ENCODE data around the gene MPDZ. TPM values are rescaled to one million over a fixed set of nuclear protein-coding genes. Genes with fewer than 3 reads are reported as not detected.

MPDZ gene
- total RNA-seq, 1 donor from 2014 or later: 31.0 TPM

DNA sequence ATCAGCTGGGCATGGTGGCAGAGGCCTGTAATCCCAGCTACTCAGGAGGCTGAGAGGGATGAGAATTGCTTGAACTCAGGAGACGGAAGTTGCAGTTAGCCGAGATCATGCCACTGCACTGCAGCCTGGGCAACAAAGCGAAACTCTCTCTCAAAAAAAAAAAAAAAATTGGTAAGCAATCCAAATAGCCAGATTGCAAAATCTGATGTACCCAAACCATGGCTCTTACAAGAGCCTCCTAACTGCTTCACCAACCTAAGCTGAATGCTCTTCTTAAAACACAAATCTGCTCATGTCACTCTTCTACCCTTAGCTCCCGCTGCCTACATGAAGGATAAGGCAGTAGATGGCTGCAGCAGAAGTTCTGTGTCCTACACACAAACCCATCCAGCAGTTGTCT, 105.9 kb downstream of the MPDZ start:
- Histone ChIP-seq H4K20me1 (ENCODE audit: insufficient read depth, low read length) (no peaks in the 10 kb centered on the region), H3K4me1 (ENCODE audit: insufficient read depth, low read length) (peaks cover 4% of the 10 kb centered on the region), H3K9me3 (ENCODE audit: insufficient read depth, low read depth, low read length) (no peaks in the 10 kb centered on the region), H3K27ac (ENCODE audit: low read depth, low read length) (no peak overlapping the region), H3K79me2 (ENCODE audit: insufficient read depth, low read length) (no peaks in the 10 kb centered on the region), H3K4me3 (ENCODE audit: insufficient read depth, low read depth, low read length) (no peak overlapping the region), H3K9ac (ENCODE audit: low read length) (no peak overlapping the region), H2AFZ (ENCODE audit: low read depth, low read length) (no peak overlapping the region), H3K4me2 (ENCODE audit: low read length) (no peak overlapping the region), H3K36me3 (ENCODE audit: insufficient read depth, low read length) (no peaks in the 10 kb centered on the region), H3K27me3 (ENCODE audit: insufficient read depth, low read length) (no peaks in the 10 kb centered on the region)
- no peaks in the 10 kb centered on the region for H3K9me3 Mint-ChIP-seq (ENCODE audit: unreplicated experiment)
- no peak overlapping the region for H3K27ac Mint-ChIP-seq (ENCODE audit: unreplicated experiment)
- TF ChIP-seq, protein P1, sequence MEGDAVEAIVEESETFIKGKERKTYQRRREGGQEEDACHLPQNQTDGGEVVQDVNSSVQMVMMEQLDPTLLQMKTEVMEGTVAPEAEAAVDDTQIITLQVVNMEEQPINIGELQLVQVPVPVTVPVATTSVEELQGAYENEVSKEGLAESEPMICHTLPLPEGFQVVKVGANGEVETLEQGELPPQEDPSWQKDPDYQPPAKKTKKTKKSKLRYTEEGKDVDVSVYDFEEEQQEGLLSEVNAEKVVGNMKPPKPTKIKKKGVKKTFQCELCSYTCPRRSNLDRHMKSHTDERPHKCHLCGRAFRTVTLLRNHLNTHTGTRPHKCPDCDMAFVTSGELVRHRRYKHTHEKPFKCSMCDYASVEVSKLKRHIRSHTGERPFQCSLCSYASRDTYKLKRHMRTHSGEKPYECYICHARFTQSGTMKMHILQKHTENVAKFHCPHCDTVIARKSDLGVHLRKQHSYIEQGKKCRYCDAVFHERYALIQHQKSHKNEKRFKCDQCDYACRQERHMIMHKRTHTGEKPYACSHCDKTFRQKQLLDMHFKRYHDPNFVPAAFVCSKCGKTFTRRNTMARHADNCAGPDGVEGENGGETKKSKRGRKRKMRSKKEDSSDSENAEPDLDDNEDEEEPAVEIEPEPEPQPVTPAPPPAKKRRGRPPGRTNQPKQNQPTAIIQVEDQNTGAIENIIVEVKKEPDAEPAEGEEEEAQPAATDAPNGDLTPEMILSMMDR (IDR thresholded peaks at IDR 0.05; ENCODE audit: insufficient read depth, low read depth, low read length): no peak
- TF ChIP-seq EZH2 (IDR thresholded peaks at IDR 0.05; ENCODE audit: insufficient read depth, low read length): no peak
- H3K4me1 Mint-ChIP-seq (ENCODE audit: low read depth, unreplicated experiment): peaks cover 7% of the 10 kb centered on the region
- no peaks in the 10 kb centered on the region for H3K27me3 Mint-ChIP-seq (ENCODE audit: low read depth, unreplicated experiment)
- H3K4me3 Mint-ChIP-seq (ENCODE audit: unreplicated experiment): no peak overlapping the region
- peaks cover 2% of the 10 kb centered on the region for H3K36me3 Mint-ChIP-seq (ENCODE audit: low read depth, unreplicated experiment)
- DNase-seq (ENCODE audit: low read depth) (no peak), FAIRE-seq (no peak)

DNA sequence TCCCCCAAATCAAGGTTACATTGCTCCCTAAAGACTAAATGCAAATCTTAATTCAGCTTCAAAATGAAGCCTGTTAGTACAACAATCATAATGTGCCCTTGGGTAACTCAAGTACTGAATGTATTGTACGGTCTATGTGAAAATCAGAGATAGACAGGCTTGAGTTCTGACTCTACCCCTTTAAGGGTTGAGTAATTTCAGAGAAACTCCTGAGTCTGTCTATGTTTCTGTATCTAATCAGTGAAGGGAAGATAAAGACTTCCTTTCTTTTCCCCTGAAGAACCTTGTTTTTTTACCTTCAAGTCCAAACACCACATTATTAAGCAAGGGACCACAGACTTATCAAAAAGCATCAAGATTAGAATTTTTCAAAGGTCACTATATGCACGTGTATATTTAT, 108.2 kb downstream of the MPDZ start:
- Histone ChIP-seq H4K20me1 (ENCODE audit: insufficient read depth, low read length) (no peaks in the 10 kb centered on the region), H3K4me2 (ENCODE audit: low read length) (no peak overlapping the region), H3K9me3 (ENCODE audit: insufficient read depth, low read depth, low read length) (no peaks in the 10 kb centered on the region), H3K36me3 (ENCODE audit: insufficient read depth, low read length) (peaks cover 3% of the 10 kb centered on the region), H2AFZ (ENCODE audit: low read depth, low read length) (no peak overlapping the region), H3K27me3 (ENCODE audit: insufficient read depth, low read length) (no peaks in the 10 kb centered on the region), H3K9ac (ENCODE audit: low read length) (no peak overlapping the region), H3K79me2 (ENCODE audit: insufficient read depth, low read length) (no peaks in the 10 kb centered on the region), H3K27ac (ENCODE audit: low read depth, low read length) (no peak overlapping the region), H3K4me3 (ENCODE audit: insufficient read depth, low read depth, low read length) (no peak overlapping the region), H3K4me1 (ENCODE audit: insufficient read depth, low read length) (peaks cover 4% of the 10 kb centered on the region)
- H3K4me1 Mint-ChIP-seq (ENCODE audit: low read depth, unreplicated experiment): peaks cover 7% of the 10 kb centered on the region
- H3K27me3 Mint-ChIP-seq (ENCODE audit: low read depth, unreplicated experiment): no peaks in the 10 kb centered on the region
- H3K36me3 Mint-ChIP-seq (ENCODE audit: low read depth, unreplicated experiment): peaks cover 3% of the 10 kb centered on the region
- TF ChIP-seq EZH2 (IDR thresholded peaks at IDR 0.05; ENCODE audit: insufficient read depth, low read length): no peak
- TF ChIP-seq, protein P1 (IDR thresholded peaks at IDR 0.05; ENCODE audit: insufficient read depth, low read depth, low read length): no peak
- no peaks in the 10 kb centered on the region for H3K9me3 Mint-ChIP-seq (ENCODE audit: unreplicated experiment)
- no peak overlapping the region for H3K4me3 Mint-ChIP-seq (ENCODE audit: unreplicated experiment)
- H3K27ac Mint-ChIP-seq (ENCODE audit: unreplicated experiment): no peak overlapping the region
- DNase-seq (ENCODE audit: low read depth) (peak; percentile 55), FAIRE-seq (peak; percentile 23)

DNA sequence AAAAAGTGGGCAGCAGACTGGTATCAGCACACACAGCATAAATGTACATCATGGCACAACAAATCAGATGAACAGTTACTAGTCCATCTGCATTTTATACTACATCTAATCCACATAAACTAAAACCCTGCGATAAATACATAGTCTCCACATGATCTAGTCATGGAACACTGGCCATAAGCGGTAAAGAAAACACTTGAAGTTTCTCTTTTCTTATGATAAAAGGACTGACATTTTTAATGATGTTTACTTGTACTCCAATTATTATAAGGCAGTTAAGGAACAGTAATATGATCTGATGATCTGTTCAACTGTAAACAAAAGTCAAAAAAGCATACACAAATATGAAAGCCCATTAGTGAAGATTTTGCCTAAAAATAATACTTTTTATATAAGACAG, 112.5 kb downstream of the MPDZ start:
- Histone ChIP-seq H3K27me3 (ENCODE audit: insufficient read depth, low read length) (no peaks in the 10 kb centered on the region), H3K36me3 (ENCODE audit: insufficient read depth, low read length) (peaks cover 3% of the 10 kb centered on the region), H3K9ac (ENCODE audit: low read length) (no peak overlapping the region), H3K4me1 (ENCODE audit: insufficient read depth, low read length) (peaks cover 4% of the 10 kb centered on the region), H3K4me2 (ENCODE audit: low read length) (no peak overlapping the region), H3K9me3 (ENCODE audit: insufficient read depth, low read depth, low read length) (no peaks in the 10 kb centered on the region), H3K27ac (ENCODE audit: low read depth, low read length) (no peak overlapping the region), H4K20me1 (ENCODE audit: insufficient read depth, low read length) (no peaks in the 10 kb centered on the region), H2AFZ (ENCODE audit: low read depth, low read length) (no peak overlapping the region), H3K79me2 (ENCODE audit: insufficient read depth, low read length) (no peaks in the 10 kb centered on the region), H3K4me3 (ENCODE audit: insufficient read depth, low read depth, low read length) (no peak overlapping the region)
- H3K27ac Mint-ChIP-seq (ENCODE audit: unreplicated experiment): no peak overlapping the region
- peaks cover 3% of the 10 kb centered on the region for H3K36me3 Mint-ChIP-seq (ENCODE audit: low read depth, unreplicated experiment)
- DNase-seq (ENCODE audit: low read depth) (no peak), FAIRE-seq (no peak)
- no peaks in the 10 kb centered on the region for H3K9me3 Mint-ChIP-seq (ENCODE audit: unreplicated experiment)
- H3K27me3 Mint-ChIP-seq (ENCODE audit: low read depth, unreplicated experiment): no peaks in the 10 kb centered on the region
- TF ChIP-seq EZH2 (IDR thresholded peaks at IDR 0.05; ENCODE audit: insufficient read depth, low read length): no peak
- TF ChIP-seq, protein P1 (IDR thresholded peaks at IDR 0.05; ENCODE audit: insufficient read depth, low read depth, low read length): no peak
- no peak overlapping the region for H3K4me3 Mint-ChIP-seq (ENCODE audit: unreplicated experiment)
- peaks cover 7% of the 10 kb centered on the region for H3K4me1 Mint-ChIP-seq (ENCODE audit: low read depth, unreplicated experiment)

Data from astrocyte (in vitro differentiated cells and primary cell).